Endometrial microvascular endothelial cells (primary cell): ENCODE measurements around the gene ARHGAP6. TPM values are rescaled to one million over a fixed set of nuclear protein-coding genes. Genes with fewer than 3 reads are reported as not detected.

ENCODE experiments used
- in situ Hi-C: cut with HindIII; loops from 2 replicates; pipeline ENCODE4 v1.10.0; 2017; ENCODE audit warnings: low sequenced_read_pairs, low pct_unique_long_range_greater_than_20kb; ENCODE audit errors: inconsistent ontology term
- total RNA-seq: library from RNA; depleted of rRNA; stranded (reverse); fragments of >200 nt; gene quantifications from one replicate; pipeline ENCODE4 v1.2.3, GENCODE V29; 2015; ENCODE audit errors: inconsistent ontology term

Gene ARHGAP6
- total RNA-seq, 1 donor from 2014 or later, result 1.4 TPM

DNA sequence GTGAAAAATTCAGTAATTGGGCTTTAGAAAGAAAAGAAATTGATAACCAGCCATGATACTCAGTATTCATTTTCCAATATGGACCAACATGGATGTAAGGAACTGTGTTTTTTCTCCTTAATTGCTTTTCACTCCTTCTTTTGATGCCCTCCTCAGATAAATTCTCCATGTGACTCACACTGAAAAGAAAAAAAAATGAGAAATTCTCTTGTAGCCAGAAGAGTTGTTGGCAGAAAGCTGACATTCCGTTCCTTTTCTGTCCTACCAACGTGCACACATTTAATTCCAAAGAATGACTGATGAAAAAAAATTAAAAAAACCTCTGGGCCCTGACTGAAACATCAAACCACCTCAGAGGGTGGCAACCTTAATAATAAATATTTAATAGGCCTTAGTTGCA lies 219.4 kb downstream of the ARHGAP6 start:
- in situ Hi-C loops, result no loop called here

DNA sequence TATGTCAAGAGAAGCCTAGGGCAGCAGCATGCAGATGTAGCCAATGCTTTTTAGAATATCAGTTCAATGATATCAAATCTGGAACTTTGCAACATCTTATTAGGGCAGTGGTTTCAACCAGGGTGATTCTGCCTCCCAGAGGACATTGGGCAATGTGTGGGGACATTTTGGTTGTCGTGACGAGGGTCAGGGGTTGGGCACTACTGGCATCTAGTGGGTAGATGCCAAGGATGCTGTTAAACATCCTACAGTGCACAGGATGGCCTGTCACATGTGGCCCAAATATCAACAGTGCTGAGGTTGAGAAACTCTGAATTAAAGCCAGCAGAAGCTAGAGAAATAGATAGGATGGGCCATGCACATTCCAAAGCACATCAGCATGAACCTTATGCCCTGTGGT lies 220.2 kb downstream of the ARHGAP6 start:
- in situ Hi-C loops, result no loop called here

DNA sequence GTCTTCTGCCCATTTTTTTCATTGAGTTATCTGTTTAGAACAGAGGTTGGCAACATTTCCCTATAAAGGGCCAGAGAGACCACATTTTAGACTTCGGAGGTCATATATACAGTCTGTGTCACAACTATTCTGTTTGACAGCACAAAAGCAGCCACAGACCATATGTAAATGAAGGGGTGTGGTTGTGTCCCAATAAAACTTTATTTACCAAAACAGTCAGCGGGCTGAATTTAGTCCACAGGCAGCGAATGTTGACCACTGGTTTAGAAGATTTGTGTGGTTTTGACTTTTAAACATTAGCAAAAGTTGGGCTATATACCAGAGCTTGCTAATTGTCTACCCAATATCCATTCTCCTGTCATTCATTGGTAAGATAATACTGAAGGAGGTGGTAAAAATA lies 221.7 kb downstream of the ARHGAP6 start:
- in situ Hi-C loops, result no loop called here

DNA sequence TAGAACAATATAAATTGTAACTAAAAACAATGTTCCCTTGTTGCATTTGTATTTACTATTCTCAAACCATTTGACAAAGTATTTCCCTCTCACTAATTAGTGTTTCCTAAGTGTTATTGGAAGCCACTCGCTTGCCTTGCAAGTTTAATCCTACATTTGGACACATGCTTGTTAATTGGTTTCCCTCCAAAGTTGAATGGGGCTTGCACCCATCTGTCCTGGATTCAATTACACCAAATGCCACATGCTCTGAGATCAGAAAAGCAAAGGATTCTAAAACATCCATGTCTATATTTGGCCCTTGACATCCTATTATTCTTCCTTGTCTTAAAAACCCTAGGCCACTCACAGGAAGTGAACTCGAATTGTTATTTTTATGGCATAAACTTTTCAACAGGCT lies 225.9 kb downstream of the ARHGAP6 start:
- in situ Hi-C loops, result no loop called here

- in situ Hi-C loops, result no loop called here
Measured at GRCh38 chrX:11438767-11439166, 227.0 kb downstream of the ARHGAP6 start.

DNA sequence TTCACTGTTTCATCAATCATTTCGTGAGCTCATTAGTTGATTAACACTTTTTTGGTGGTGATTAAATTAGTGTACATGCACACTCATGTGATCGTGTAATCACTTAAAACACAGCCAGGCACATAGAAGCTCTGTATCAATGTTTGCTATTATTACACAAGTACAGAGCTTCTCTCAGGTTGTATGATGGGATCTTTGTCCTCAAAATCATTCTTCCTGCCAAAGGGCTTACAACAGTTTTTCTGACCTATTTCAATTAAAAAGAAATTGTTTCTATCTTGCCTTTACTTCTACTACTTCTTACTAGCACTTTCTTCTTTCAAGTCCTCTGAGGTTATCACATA lies 227.4 kb downstream of the ARHGAP6 start:
- in situ Hi-C loops, result no loop called here

DNA sequence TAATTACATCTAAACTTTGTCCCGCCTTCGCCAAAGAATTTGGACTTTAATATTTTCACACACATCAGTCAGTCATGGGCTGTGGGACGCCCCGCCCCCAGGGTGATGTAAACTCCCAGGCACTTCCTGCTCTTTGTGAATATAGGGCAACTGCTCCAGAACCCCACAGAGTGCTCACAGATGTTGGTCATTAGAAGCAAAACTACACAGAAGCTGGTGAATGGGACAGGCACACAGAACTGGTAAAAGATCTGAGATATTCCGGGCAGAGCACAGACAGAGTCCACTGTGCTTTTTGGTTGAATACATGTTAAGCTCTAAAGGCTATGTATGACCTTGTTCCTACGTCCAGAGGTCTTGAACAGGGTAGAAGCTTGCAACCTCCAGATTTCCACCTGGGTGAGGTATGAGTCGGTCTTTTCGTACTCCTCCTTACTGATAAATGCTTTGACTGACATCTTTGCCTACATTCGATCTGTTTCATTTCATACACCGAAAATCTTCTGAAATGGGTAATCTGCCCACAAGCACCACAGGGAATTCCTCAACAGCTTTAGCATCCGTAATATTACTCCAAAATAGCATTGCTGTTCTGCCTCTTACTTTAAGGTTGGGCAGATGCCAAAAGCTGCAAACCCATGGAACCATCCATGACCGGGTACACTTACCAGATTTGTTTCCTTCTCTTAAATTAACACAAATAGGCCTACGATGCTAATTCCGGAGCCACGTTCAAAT lies 227.9 kb downstream of the ARHGAP6 start:
- in situ Hi-C loops, result no loop called here

DNA sequence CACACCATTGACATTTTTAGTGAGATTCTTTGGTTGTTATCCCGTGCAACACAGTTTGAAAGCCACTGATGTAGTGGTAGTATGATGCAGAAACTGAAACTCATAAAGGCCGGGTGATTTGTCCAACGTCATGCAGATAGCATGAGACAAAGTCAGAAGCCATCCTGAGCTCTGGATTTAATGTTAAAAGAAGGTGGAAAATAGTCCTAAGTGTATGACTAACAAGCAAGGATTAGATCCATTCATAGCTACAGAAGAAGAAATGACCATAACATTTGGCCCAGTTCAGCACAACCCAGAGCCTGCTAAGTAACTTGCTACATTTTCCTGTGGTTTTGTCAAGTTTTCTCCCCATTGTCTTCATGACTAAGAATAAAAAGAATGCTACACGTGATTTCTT lies 230.2 kb downstream of the ARHGAP6 start:
- in situ Hi-C loops, result no loop called here

DNA sequence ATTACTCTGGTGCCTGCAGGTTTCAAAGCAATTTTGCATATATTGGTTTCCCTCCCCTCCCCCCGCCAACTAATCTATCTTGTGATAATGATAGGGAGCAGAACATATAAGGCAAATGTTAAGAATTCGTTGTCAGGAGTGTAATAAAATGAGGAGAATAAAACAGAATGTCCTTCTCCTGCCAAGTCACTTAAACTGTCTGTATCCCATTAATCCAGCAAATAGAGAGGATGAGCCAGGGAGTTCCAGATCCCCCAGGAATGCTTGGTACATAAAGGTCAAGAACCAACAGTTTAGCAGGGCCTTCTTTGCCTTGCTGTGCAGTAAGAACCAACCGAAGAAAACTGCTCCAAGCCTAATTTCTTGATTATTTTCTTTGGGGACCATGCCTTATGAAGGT lies 231.1 kb downstream of the ARHGAP6 start:
- in situ Hi-C loops, result no loop called here

GRCh38 chrX:11431786-11432185 lies 233.9 kb downstream of the ARHGAP6 start:
- in situ Hi-C loops, result no loop called here

GRCh38 chrX:11430271-11430670 lies 235.4 kb downstream of the ARHGAP6 start:
- in situ Hi-C loops, result no loop called here

GRCh38 chrX:11429538-11430085 lies 236.1 kb downstream of the ARHGAP6 start:
- in situ Hi-C loops, result no loop called here

DNA sequence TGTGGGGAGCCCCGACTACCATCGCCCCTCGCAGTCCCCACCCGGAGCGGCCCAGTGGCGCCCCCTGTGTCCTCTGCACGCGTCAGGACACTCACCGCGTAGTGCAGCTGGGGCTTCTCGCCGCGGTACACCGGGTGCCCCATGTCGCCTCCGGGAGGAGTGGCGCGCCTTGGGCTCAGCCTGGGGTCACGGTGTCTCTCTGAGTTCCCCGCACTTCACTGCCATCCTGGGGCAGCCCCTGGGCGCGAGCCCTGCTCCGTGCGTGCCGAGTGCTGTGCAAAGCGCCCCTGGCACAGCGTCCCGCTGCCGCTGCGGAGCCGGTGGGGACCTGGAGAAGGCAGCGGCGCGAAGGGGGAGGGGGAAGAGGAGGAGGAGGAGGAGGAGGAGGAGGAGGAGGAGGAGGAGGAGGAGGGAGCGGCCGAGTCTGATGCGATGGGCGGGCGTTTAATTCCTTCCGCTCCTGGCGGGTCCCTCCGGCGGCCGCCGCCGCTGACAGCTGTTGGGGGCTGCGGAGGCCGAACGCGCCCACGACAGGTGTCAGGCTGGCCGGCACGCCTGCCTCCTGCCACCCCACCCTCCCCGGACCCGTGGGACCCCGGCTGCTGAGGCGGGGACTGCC lies 238.2 kb downstream of the ARHGAP6 start:
- in situ Hi-C loops, result no loop called here

- in situ Hi-C loops, result no loop called here
Measured at GRCh38 chrX:11426712-11427452, 238.8 kb downstream of the ARHGAP6 start.

- in situ Hi-C loops, result no loop called here
Measured at GRCh38 chrX:11424903-11425674, 240.6 kb downstream of the ARHGAP6 start.

DNA sequence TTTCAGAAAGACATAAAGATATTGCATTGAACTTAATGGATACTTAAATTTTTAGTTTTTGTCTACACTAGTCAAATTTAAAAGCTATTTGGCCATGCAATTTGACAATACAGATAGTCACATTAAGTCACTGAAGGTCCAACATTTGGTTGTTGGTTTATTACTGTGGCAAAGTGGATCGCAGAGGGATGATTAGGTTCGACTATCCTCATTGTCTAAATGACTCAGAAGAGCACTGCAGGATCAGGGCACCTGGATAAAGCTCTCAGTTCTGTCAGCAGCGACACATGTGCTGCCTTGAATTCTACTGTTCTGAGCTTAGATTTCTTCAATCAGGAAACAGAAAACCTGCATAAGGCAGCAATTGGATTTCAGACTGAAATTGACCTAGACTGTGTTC lies 241.8 kb downstream of the ARHGAP6 start:
- in situ Hi-C loops, result no loop called here

- in situ Hi-C loops, result no loop called here
Measured at GRCh38 chrX:11423362-11423818, 242.3 kb downstream of the ARHGAP6 start.

DNA sequence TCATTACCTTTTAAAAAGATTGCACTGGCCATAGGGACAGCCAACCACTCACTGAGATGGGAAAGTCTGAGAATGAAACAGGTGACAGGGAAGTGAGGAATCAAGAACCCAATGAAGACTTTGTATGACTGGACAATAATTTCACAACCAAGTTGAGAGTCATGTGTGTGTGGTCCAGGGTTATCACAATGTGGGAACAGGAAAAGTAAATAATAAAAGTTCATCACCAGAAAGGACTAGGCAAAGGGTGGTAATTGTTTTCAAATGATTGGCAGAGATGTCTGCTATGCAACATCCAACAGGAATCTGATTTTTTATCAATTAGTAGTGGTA lies 243.2 kb downstream of the ARHGAP6 start:
- in situ Hi-C loops, result no loop called here

DNA sequence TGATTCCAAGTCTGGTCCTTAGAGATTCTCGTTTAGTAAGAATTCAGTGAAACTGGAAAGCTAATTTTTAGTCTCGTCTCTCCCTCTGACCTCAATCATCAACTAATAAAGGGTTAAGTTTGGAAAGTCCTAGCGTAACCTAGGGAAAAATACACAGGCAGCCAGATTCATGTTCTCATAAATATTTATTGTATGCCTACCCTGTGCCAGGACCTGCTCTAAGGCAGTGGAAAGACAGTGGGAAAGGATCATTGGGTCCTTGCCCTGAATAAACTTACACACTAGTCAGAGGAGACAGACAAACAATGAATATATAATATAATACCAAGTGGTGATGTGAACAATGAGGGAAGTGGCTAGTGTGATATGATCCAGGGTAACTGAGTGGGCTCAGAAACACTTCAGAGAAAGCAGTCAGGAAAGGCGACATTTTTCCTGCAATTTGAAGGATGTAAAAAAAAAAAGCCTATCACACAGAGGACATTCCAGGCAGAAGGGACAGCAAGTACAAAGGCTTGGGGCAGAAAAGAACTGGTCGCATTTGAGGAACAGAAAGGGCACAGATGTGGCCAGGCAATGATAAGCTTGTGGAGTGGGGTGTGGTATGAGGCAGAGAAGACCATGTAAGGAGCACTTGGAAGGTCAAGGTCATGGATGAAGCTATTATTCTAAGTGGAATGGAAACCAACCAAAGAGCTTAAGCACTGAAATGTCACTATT lies 243.8 kb downstream of the ARHGAP6 start:
- in situ Hi-C loops, result no loop called here
